Calu3 (cell line): ENCODE results near the gene INVS. TPM values are rescaled to one million over a fixed set of nuclear protein-coding genes. Genes with fewer than 3 reads are reported as not detected.

Experiments
- BruUV-seq: library from RNA; stranded (reverse); fragments of 400-500 nt; replicated peaks from 2 replicates; lab custom pipeline; 2021; lab: Mats Ljungman, UMichigan
- CTCF ChIA-PET: fragments of 300-600 bp; sonication (Branson Sonifier 250); formaldehyde crosslinking; loops from one replicate; lab custom pipeline; 2022; ENCODE audit warnings: antibody characterized with exemption; lab: Charles Lee
- DNase-seq: peaks from one replicate; pipeline ENCODE4 v3.0.0; 2022
- H3K27ac Mint-ChIP-seq: one replicate; pipeline ENCODE4 v1.8.0; 2022; ENCODE audit warnings: mixed read lengths; ENCODE audit not compliant: unreplicated experiment
- H3K27me3 Mint-ChIP-seq: one replicate; pipeline ENCODE4 v1.8.0; 2022; ENCODE audit warnings: mixed read lengths; ENCODE audit not compliant: unreplicated experiment
- H3K36me3 Mint-ChIP-seq: one replicate; pipeline ENCODE4 v1.8.0; 2022; ENCODE audit warnings: mild to moderate bottlenecking, moderate library complexity, mixed read lengths; ENCODE audit not compliant: insufficient read depth, unreplicated experiment
- H3K4me1 Mint-ChIP-seq: one replicate; pipeline ENCODE4 v1.8.0; 2022; ENCODE audit warnings: mild to moderate bottlenecking, low read depth, mixed read lengths; ENCODE audit not compliant: unreplicated experiment
- H3K4me3 Mint-ChIP-seq: one replicate; pipeline ENCODE4 v1.8.0; 2022; ENCODE audit warnings: mild to moderate bottlenecking, low read depth, moderate library complexity, mixed read lengths; ENCODE audit not compliant: unreplicated experiment
- H3K9me3 Mint-ChIP-seq: one replicate; pipeline ENCODE4 v1.8.0; 2022; ENCODE audit warnings: low read depth, mixed read lengths; ENCODE audit not compliant: unreplicated experiment
- intact Hi-C: fragments of 100-400 bp; cut with micrococcal nuclease; formaldehyde crosslinking; loops from one replicate; pipeline ENCODE4 v1.10.0; 2022; ENCODE audit not compliant: unreplicated experiment
- total RNA-seq: library from RNA; stranded (reverse); gene quantifications from 2 replicates; pipeline ENCODE4 v1.2.3, GENCODE V29; 2022
- TF ChIP-seq, protein P1 (sequence below): fragments of 200-600 bp; IDR thresholded peaks from one replicate; pipeline ENCODE4 v1.8.0; 2022; ENCODE audit warnings: antibody characterized with exemption; ENCODE audit not compliant: unreplicated experiment

Gene INVS
- total RNA-seq, 1 experiment from 2014 or later, result 12.4 TPM

DNA sequence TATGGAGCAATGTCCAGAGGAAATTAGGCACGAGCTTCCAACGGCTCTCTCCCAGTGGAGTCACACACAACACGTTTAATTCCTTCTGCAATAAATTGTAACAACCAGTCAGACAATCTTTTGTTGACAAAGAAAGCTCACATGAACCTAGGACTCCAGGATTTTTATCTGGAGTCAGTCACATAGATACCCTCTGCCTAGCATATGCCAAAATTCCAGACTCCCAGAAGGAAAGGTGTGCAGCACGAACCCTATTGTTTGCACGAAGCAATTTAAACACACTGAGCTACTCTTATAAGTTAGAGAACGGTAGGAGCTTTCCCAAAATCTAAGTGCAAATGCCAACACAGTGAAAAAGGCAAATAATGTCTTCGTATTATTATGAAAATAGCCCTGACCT is 186.6 kb downstream of the INVS start:
- Mint-ChIP-seq H3K9me3 (peaks cover 4% of the 10 kb centered on the region), H3K27ac (no peak overlapping the region), H3K4me1 (no peaks in the 10 kb centered on the region), H3K4me3 (no peak overlapping the region), H3K27me3 (no peaks in the 10 kb centered on the region), H3K36me3 (peaks cover 10% of the 10 kb centered on the region)
- no TSS peak for BruUV-seq
- no peak for DNase-seq
- intact Hi-C loops, result no loop called here
- TF ChIP-seq, protein P1, sequence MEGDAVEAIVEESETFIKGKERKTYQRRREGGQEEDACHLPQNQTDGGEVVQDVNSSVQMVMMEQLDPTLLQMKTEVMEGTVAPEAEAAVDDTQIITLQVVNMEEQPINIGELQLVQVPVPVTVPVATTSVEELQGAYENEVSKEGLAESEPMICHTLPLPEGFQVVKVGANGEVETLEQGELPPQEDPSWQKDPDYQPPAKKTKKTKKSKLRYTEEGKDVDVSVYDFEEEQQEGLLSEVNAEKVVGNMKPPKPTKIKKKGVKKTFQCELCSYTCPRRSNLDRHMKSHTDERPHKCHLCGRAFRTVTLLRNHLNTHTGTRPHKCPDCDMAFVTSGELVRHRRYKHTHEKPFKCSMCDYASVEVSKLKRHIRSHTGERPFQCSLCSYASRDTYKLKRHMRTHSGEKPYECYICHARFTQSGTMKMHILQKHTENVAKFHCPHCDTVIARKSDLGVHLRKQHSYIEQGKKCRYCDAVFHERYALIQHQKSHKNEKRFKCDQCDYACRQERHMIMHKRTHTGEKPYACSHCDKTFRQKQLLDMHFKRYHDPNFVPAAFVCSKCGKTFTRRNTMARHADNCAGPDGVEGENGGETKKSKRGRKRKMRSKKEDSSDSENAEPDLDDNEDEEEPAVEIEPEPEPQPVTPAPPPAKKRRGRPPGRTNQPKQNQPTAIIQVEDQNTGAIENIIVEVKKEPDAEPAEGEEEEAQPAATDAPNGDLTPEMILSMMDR, result no peak
- CTCF ChIA-PET, result no interaction called here

DNA sequence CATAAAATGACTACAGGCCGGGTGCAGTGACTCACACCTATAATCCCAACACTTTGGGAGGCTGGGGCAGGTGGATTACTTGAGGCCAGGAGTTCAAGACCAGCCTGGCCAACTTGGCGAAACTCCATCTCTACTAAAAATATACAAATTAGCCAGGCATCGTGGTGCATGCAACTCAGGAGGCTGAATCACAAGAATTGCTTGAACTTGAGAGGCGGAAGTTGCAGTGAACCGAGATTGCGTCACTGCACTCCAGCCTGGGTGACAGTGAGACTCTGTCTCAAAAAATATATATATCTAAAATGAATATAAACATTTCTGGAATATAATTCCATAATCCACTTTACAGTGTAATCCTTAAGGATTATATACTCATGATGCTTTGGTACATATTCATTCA is 187.2 kb downstream of the INVS start:
- intact Hi-C loops, result no loop called here
- CTCF ChIA-PET, result no interaction called here
- no peaks in the 10 kb centered on the region for H3K27me3 Mint-ChIP-seq
- no peak overlapping the region for H3K27ac Mint-ChIP-seq
- H3K36me3 Mint-ChIP-seq, result peaks cover 10% of the 10 kb centered on the region
- BruUV-seq, result no TSS peak
- TF ChIP-seq, protein P1, result no peak
- H3K4me3 Mint-ChIP-seq, result no peak overlapping the region
- no peak for DNase-seq
- H3K9me3 Mint-ChIP-seq, result peaks cover 4% of the 10 kb centered on the region
- no peaks in the 10 kb centered on the region for H3K4me1 Mint-ChIP-seq

DNA sequence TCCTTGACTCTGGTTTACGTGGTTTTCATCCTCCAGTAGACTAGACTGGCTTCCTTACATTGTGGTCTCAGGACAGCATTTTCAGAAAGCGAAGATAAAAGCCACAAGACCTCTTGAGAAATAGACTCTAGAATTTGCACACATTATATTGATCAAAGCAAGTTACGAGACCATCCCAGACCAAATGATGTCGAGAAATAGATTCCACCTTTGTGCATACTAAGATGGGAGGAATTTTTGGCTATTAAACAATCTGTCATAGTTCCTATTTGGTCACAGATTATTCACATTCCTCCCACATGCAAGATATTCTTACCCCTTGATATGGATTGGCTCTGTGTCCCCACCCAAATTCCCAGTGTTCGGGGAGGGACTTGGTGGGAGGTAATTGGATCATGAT is 188.1 kb downstream of the INVS start:
- intact Hi-C loops, result no loop called here
- TF ChIP-seq, protein P1, result no peak
- Mint-ChIP-seq H3K9me3 (peaks cover 4% of the 10 kb centered on the region), H3K4me3 (no peak overlapping the region), H3K36me3 (peaks cover 10% of the 10 kb centered on the region), H3K4me1 (no peaks in the 10 kb centered on the region), H3K27ac (no peak overlapping the region), H3K27me3 (no peaks in the 10 kb centered on the region)
- no peak for DNase-seq
- no TSS peak for BruUV-seq
- CTCF ChIA-PET, result no interaction called here

DNA sequence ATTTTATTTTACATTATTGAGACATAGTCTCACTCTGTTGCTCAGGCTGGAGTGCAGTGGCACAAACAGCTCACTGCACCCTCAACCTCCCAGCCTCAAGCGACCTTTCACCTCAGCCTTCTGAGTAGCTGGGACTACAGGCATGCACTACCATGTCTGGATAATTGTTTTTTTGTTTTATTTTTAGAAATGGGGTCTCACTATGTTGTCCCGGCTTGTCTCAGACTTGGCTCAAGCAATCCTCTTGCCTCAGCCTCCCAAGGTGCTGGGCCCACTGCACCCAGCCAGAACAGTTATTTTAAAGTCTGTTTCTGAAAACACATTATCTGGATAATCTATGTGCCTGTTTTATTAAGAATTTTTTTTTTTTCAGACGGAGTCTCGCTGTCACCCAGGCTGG is 191.7 kb downstream of the INVS start:
- no peak for DNase-seq
- no TSS peak for BruUV-seq
- H3K4me3 Mint-ChIP-seq, result no peak overlapping the region
- intact Hi-C loops, result no loop called here
- TF ChIP-seq, protein P1, result no peak
- H3K9me3 Mint-ChIP-seq, result peaks cover 4% of the 10 kb centered on the region
- CTCF ChIA-PET, result no interaction called here
- H3K27ac Mint-ChIP-seq, result no peak overlapping the region
- peaks cover 10% of the 10 kb centered on the region for H3K36me3 Mint-ChIP-seq
- no peaks in the 10 kb centered on the region for H3K27me3 Mint-ChIP-seq
- peaks cover 5% of the 10 kb centered on the region for H3K4me1 Mint-ChIP-seq

DNA sequence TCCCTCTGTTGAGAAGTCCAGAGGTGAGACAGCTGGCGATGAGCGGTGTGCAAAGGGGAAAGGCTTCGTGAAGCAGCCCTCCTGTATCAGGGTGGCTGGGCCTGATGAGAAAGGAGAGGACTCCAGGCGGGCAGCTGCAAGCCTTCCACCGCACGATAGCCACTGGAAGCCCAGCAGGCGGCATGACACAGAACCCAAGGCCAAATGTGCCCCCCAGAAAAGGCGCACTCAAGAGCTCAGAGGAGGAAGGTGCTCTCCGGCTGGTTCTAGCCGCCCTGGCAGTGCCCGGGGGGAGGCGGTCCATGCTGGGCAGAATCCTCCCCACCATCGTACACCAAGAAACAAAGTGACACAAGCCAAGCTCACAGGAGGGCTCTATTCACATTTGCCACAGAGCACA is 193.4 kb downstream of the INVS start:
- H3K27ac Mint-ChIP-seq, result no peak overlapping the region
- H3K4me3 Mint-ChIP-seq, result no peak overlapping the region
- intact Hi-C loops, result no loop called here
- CTCF ChIA-PET, result no interaction called here
- BruUV-seq, result no TSS peak
- H3K27me3 Mint-ChIP-seq, result no peaks in the 10 kb centered on the region
- H3K4me1 Mint-ChIP-seq, result peaks cover 8% of the 10 kb centered on the region
- DNase-seq, result no peak
- TF ChIP-seq, protein P1, result no peak
- peaks cover 12% of the 10 kb centered on the region for H3K36me3 Mint-ChIP-seq
- peaks cover 4% of the 10 kb centered on the region for H3K9me3 Mint-ChIP-seq
